MCF 10A (cell line): ENCODE results near the gene IL1RAPL2. TPM values are rescaled to one million over a fixed set of nuclear protein-coding genes. Genes with fewer than 3 reads are reported as not detected.
A peak's percentile ranks its signal among the peaks of the same experiment; 100 is the strongest.

Experiments
- BruUV-seq: library from RNA; stranded (reverse); fragments of 400-500 nt; replicated peaks from 2 replicates; lab custom pipeline; 2021; lab: Mats Ljungman, UMichigan
- CTCF ChIA-PET: fragments of 300-600 bp; sonication (Branson Sonifier 250); formaldehyde crosslinking; extraction: SDS; loops from one replicate; lab custom pipeline; 2021; ENCODE audit warnings: antibody characterized with exemption, inconsistent platforms; lab: Yijun Ruan, JAX
- POLR2A ChIA-PET: fragments of 300-600, 350-650 bp; sonication (Branson Sonifier 250); formaldehyde crosslinking; extraction: SDS; loops from one replicate; lab custom pipeline; 2020; ENCODE audit warnings: antibody characterized with exemption, inconsistent platforms; lab: Yijun Ruan, JAX
- DNase-seq: peaks from one replicate; pipeline ENCODE4 v3.0.0-alpha.2; 2018; ENCODE audit not compliant: unreplicated experiment
- H3K27ac Mint-ChIP-seq: one replicate; pipeline ENCODE4 v1.8.0; 2022; ENCODE audit warnings: mild to moderate bottlenecking, low read depth, mixed read lengths; ENCODE audit not compliant: unreplicated experiment
- H3K27me3 Mint-ChIP-seq: one replicate; pipeline ENCODE4 v1.8.0; 2022; ENCODE audit warnings: mixed read lengths; ENCODE audit not compliant: insufficient read depth, unreplicated experiment
- H3K36me3 Mint-ChIP-seq: one replicate; pipeline ENCODE4 v1.8.0; 2022; ENCODE audit warnings: mild to moderate bottlenecking, moderate library complexity, mixed read lengths; ENCODE audit not compliant: insufficient read depth, unreplicated experiment
- H3K4me1 Mint-ChIP-seq: one replicate; pipeline ENCODE4 v1.8.0; 2022; ENCODE audit warnings: mixed read lengths; ENCODE audit not compliant: insufficient read depth, unreplicated experiment
- H3K4me3 Mint-ChIP-seq: one replicate; pipeline ENCODE4 v1.8.0; 2022; ENCODE audit warnings: mild to moderate bottlenecking, moderate library complexity, mixed read lengths; ENCODE audit not compliant: unreplicated experiment
- H3K9me3 Mint-ChIP-seq: one replicate; pipeline ENCODE4 v1.8.0; 2022; ENCODE audit warnings: mixed read lengths; ENCODE audit not compliant: unreplicated experiment
- CTCF ChIP-seq: fragments of 200-600 bp; IDR thresholded peaks from one replicate; pipeline ENCODE4 v1.8.0; 2022; ENCODE audit warnings: antibody characterized with exemption, mild to moderate bottlenecking; ENCODE audit not compliant: unreplicated experiment
- intact Hi-C: fragments of 100-400 bp; cut with micrococcal nuclease; formaldehyde crosslinking; loops from 2 replicates; pipeline ENCODE4 v1.14.1; 2022
- total RNA-seq: library from RNA; stranded (reverse); gene quantifications from 2 replicates; pipeline ENCODE4 v1.2.3, GENCODE V29; 2022

The IL1RAPL2 gene
- total RNA-seq, 1 experiment from 2014 or later, result 4.4 TPM

DNA sequence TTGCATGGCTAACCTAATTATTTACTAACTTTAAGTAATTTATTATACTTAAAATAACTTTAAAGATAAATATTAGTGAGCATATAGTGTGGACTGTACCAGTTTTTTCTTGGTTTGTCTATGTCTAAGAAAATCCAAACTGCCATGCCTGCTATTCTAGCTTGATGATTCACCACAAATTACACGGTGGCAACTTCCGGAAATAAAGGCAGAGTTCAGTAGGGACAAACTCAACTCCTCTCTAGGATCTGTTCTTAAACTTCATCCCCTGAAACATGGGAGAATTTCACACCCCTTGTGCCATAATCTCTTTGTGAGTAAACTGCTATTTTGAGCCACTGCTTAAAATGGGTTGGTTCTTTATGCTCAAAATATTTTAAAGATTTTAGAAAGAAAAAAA lies 1042.7 kb downstream of the IL1RAPL2 start:
- intact Hi-C loops, result no loop called here

DNA sequence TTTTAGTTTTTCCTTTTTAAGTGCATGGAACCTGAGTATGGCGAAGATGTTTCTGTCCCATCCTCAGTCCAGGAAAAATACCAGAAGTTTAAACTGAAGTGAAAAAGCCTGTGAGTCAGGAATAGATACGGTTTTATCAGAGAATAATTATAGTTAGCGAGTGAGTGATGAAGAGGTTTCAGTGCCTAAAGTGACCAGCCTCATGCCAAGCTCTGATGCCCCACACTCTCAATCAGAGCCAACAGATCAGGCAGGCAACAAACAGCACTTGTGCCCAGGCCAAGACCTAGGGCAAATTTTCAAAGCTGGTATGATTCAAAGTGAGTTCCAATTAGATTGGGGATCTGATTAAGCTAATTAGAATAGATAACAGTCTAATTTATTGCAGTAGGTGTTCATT lies 1043.5 kb downstream of the IL1RAPL2 start:
- intact Hi-C loops, result no loop called here
- CTCF ChIA-PET, result no interaction called here
- no peak for TF ChIP-seq CTCF
- BruUV-seq, result no TSS peak
- H3K4me3 Mint-ChIP-seq, result no peak overlapping the region
- no peak overlapping the region for H3K27ac Mint-ChIP-seq
- H3K4me1 Mint-ChIP-seq, result peaks cover 6% of the 10 kb centered on the region
- H3K36me3 Mint-ChIP-seq, result no peaks in the 10 kb centered on the region
- POLR2A ChIA-PET, result no interaction called here
- H3K27me3 Mint-ChIP-seq, result peaks cover 48% of the 10 kb centered on the region
- DNase-seq, result no peak
- H3K9me3 Mint-ChIP-seq, result peaks cover 7% of the 10 kb centered on the region

More for the DNA sequence above, 1042.7 kb downstream of the IL1RAPL2 start:
- no peak overlapping the region for H3K27ac Mint-ChIP-seq
- peaks cover 6% of the 10 kb centered on the region for H3K4me1 Mint-ChIP-seq
- BruUV-seq, result no TSS peak
- POLR2A ChIA-PET, result no interaction called here
- peaks cover 51% of the 10 kb centered on the region for H3K27me3 Mint-ChIP-seq
- no peak for TF ChIP-seq CTCF
- H3K9me3 Mint-ChIP-seq, result peaks cover 8% of the 10 kb centered on the region
- DNase-seq, result peak; percentile 30
- no peak overlapping the region for H3K4me3 Mint-ChIP-seq
- CTCF ChIA-PET, result no interaction called here
- no peaks in the 10 kb centered on the region for H3K36me3 Mint-ChIP-seq

DNA sequence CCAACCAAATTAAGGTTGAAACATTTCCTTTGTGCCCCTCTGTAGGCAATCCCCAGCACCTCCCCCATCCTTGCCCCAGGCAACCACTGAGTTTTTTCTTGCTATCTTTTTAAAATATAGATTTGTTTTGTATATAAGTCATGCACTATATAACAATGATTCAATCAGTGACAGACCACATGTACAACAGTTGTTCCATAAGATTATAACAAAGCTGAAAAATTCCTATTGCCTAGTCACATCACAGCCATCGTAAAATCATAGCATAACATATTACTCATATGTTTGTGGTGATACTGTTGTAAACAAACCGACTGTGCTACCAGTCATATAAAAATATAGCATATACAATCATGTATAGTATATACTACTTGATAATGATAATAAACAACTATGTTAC lies 1044.4 kb downstream of the IL1RAPL2 start:
- peak; percentile 27 for DNase-seq
- CTCF ChIA-PET, result no interaction called here
- Mint-ChIP-seq H3K27ac (no peak overlapping the region), H3K9me3 (peaks cover 6% of the 10 kb centered on the region), H3K27me3 (peaks cover 49% of the 10 kb centered on the region), H3K4me3 (no peak overlapping the region), H3K36me3 (no peaks in the 10 kb centered on the region), H3K4me1 (peaks cover 6% of the 10 kb centered on the region)
- POLR2A ChIA-PET, result no interaction called here
- no TSS peak for BruUV-seq
- TF ChIP-seq CTCF, result no peak
- intact Hi-C loops, result no loop called here

GRCh38 chrX:105618393-105619101 lies 1052.5 kb downstream of the IL1RAPL2 start:
- BruUV-seq, result no TSS peak
- POLR2A ChIA-PET, result interaction anchor here (0.6 kb wide), 1 partner anchor 219 kb away, joined by 3 read pairs; no protein-coding TSS in a partner anchor

More at GRCh38 chrX:105618393-105619101, 1052.5 kb downstream of the IL1RAPL2 start:
- TF ChIP-seq CTCF, result no peak
- Mint-ChIP-seq H3K4me3 (no peak overlapping the region), H3K36me3 (no peaks in the 10 kb centered on the region), H3K4me1 (no peaks in the 10 kb centered on the region), H3K9me3 (peaks cover 7% of the 10 kb centered on the region), H3K27ac (no peak overlapping the region), H3K27me3 (peaks cover 46% of the 10 kb centered on the region)
- CTCF ChIA-PET, result no interaction called here
- no peak for DNase-seq
- intact Hi-C loops, result no loop called here
